HTERT RPE-1 (cell line): Measurements from ENCODE around the gene ROCK1.
"Not testable (repeated sequence)": the region's sequence is repeated elsewhere in the genome, so short reads cannot be mapped to it uniquely, and the experiment has no call there.

Source experiments
- in situ Hi-C: fragments of 300-500 bp; cut with MboI; formaldehyde crosslinking; loops from 4 replicates; pipeline ENCODE4 v1.14.3; 2020; ENCODE audit warnings: low sequenced_read_pairs

ROCK1 gene

GRCh38 chr18:21111346-21112139 lies at the start of gene ROCK1:
Gene ROCK1 (minus strand): TSS chr18:21111813. CDS start chr18:21110910, 903 bp downstream.
- in situ Hi-C loops: no loop called here

GRCh38 chr18:21155443-21155842 lies 43.8 kb upstream of the ROCK1 start:
- in situ Hi-C loops: no loop called here

GRCh38 chr18:21146016-21146415 lies 34.4 kb upstream of the ROCK1 start:
- in situ Hi-C loops: no loop called here

GRCh38 chr18:21145371-21145770 lies 33.8 kb upstream of the ROCK1 start:
- in situ Hi-C loops: no loop called here

GRCh38 chr18:21141668-21142422 lies 30.2 kb upstream of the ROCK1 start:
- in situ Hi-C loops: no loop called here

GRCh38 chr18:21137719-21138488 lies 26.3 kb upstream of the ROCK1 start:
- in situ Hi-C loops: not testable (repeated sequence)

GRCh38 chr18:21134895-21135294 lies 23.3 kb upstream of the ROCK1 start:
- in situ Hi-C loops: no loop called here

- in situ Hi-C loops: no loop called here
Measured at GRCh38 chr18:21132398-21132918, 20.8 kb upstream of the ROCK1 start.

- in situ Hi-C loops: no loop called here
Measured at GRCh38 chr18:21131698-21132227, 20.1 kb upstream of the ROCK1 start.

GRCh38 chr18:21129566-21130216 lies 18.1 kb upstream of the ROCK1 start:
- in situ Hi-C loops: no loop called here

- in situ Hi-C loops: no loop called here
Measured at GRCh38 chr18:21123290-21123926, 11.8 kb upstream of the ROCK1 start.

- in situ Hi-C loops: no loop called here
Measured at GRCh38 chr18:21118806-21119205, 7.2 kb upstream of the ROCK1 start.

- in situ Hi-C loops: no loop called here
Measured at GRCh38 chr18:21117409-21118131, 6.0 kb upstream of the ROCK1 start.

GRCh38 chr18:21115519-21116411 lies 4.2 kb upstream of the ROCK1 start:
- in situ Hi-C loops: no loop called here

GRCh38 chr18:21112543-21113105 lies 1.0 kb upstream of the ROCK1 start:
- in situ Hi-C loops: no loop called here

GRCh38 chr18:21112140-21112473 lies 494 bp upstream of the ROCK1 start:
- in situ Hi-C loops: no loop called here

- in situ Hi-C loops: no loop called here
Measured at GRCh38 chr18:21110713-21111345, 784 bp downstream of the ROCK1 start.
